BE2C (cell line): ENCODE results near the gene CDK8.

Source experiments
- DNase-seq: peaks from one replicate; pipeline ENCODE4 v3.0.0-alpha.2; 2020
- H3K27me3 ChIP-seq: fragments of 250-450 bp; sonication (Bioruptor Pico); 2 replicates; pipeline ENCODE4 v1.5.1; 2020; ENCODE audit warnings: mild to moderate bottlenecking
- H3K36me3 ChIP-seq: fragments of 250-450 bp; sonication (Bioruptor Pico); 2 replicates; pipeline ENCODE4 v1.5.1; 2020; ENCODE audit warnings: mild to moderate bottlenecking
- H3K4me1 ChIP-seq: fragments of 250-450 bp; sonication (Bioruptor Pico); 2 replicates; pipeline ENCODE4 v1.5.1; 2020
- H3K4me3 ChIP-seq: 2 replicates; pipeline ENCODE4 v1.5.1; 2011; ENCODE audit warnings: low read depth, low read length
- H3K9me3 ChIP-seq: fragments of 250-450 bp; sonication (Bioruptor Pico); 2 replicates; pipeline ENCODE4 v1.5.1; 2020
- TF ChIP-seq, protein P1 (sequence below): IDR thresholded peaks from 2 replicates; pipeline ENCODE4 v1.5.1; 2012; ENCODE audit warnings: mild to moderate bottlenecking, low read depth, low read length

The CDK8 gene

DNA sequence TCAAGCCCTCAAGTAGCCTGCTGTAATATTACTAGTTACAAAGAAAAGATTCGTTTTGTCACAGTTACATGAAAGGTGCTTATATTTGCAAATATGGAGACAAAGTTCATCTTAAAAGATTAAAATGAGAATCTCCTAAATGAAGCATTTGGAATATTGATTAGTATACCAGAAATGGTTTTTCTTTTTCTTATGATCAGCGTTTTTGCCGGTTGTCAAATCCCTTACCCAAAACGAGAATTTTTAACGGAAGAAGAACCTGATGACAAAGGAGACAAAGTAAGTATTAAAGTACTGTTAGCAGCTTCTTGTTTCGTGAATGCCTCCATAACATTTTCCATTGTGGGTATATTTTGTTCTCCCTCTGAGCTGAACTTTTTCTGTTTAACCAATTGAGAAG lies 147.1 kb downstream of the CDK8 start:
- H3K36me3 ChIP-seq = peaks cover 34% of the 10 kb centered on the region
- no peaks in the 10 kb centered on the region for H3K4me1 ChIP-seq

DNA sequence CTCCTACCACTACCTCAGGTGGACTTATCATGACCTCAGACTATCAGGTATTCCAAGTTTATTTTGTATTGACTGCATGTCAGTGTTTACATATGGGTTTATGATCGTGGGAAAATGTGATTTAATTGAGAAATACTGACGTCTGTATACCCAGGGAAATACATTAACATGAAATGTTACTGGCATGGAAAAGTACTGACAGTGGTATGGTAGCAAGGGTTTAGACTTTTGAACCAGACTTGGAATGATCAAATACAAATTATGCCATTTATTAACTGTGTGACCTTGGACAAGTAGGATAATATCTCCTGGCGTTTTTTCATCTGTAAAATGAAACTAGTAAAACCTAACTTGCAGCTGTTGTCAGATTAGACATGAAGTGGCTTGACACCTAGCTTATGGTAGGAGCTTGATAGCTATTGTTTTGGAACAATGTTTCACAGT lies 147.7 kb downstream of the CDK8 start:
- no peaks in the 10 kb centered on the region for H3K27me3 ChIP-seq
- DNase-seq = no peak

More for the DNA sequence above, 147.1 kb downstream of the CDK8 start:
- no peak for DNase-seq
- no peaks in the 10 kb centered on the region for H3K27me3 ChIP-seq
- H3K9me3 ChIP-seq = no peaks in the 10 kb centered on the region
- TF ChIP-seq, protein P1, sequence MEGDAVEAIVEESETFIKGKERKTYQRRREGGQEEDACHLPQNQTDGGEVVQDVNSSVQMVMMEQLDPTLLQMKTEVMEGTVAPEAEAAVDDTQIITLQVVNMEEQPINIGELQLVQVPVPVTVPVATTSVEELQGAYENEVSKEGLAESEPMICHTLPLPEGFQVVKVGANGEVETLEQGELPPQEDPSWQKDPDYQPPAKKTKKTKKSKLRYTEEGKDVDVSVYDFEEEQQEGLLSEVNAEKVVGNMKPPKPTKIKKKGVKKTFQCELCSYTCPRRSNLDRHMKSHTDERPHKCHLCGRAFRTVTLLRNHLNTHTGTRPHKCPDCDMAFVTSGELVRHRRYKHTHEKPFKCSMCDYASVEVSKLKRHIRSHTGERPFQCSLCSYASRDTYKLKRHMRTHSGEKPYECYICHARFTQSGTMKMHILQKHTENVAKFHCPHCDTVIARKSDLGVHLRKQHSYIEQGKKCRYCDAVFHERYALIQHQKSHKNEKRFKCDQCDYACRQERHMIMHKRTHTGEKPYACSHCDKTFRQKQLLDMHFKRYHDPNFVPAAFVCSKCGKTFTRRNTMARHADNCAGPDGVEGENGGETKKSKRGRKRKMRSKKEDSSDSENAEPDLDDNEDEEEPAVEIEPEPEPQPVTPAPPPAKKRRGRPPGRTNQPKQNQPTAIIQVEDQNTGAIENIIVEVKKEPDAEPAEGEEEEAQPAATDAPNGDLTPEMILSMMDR = no peak
- no peak overlapping the region for H3K4me3 ChIP-seq

DNA sequence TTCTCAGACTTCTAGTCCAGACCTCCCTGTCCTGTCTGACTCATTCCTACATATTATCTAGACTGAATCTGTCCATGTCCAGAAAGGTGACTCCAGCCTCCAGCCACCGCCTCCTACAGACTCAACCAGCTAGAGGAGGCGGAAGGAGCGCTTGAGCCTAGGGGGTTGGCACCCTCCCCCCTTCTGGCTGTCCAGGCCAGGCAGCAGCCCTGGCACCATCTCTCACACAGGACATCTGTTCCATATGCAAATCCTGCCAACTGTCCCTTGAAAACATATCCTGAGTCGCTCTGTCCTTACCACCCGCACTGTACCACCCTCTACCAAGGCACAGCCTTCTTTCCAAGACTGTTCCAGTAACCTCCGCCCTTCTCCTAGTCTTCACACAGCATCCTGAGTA lies 152.9 kb downstream of the CDK8 start:
- Histone ChIP-seq H3K4me1 (no peaks in the 10 kb centered on the region), H3K27me3 (no peaks in the 10 kb centered on the region), H3K4me3 (no peak overlapping the region), H3K9me3 (no peaks in the 10 kb centered on the region), H3K36me3 (peaks cover 12% of the 10 kb centered on the region)
- DNase-seq = no peak
- TF ChIP-seq, protein P1 = no peak

More for the DNA sequence above, 147.7 kb downstream of the CDK8 start:
- no peaks in the 10 kb centered on the region for H3K4me1 ChIP-seq
- H3K9me3 ChIP-seq = no peaks in the 10 kb centered on the region
- TF ChIP-seq, protein P1 = no peak
- H3K4me3 ChIP-seq = no peak overlapping the region
- peaks cover 36% of the 10 kb centered on the region for H3K36me3 ChIP-seq

DNA sequence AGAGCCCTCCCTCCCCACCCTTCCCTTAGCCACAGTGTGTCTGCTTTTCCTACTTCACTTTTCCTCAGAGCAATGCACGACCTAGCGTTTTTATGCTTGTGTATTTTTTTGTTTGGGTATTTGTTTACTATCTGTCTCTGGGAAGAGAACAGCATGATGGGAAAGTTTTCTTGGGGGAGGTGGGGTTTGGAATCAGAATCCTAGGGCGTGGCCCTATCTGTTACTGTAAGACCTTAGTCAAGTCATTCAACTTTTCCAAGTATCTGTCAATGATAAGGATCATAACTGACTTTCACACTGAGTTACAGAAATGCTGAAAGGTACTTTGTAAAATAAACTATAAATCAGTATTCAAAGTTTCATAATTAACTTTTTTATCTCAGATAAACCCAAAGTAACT lies 157.3 kb downstream of the CDK8 start:
- no peaks in the 10 kb centered on the region for H3K9me3 ChIP-seq
- TF ChIP-seq, protein P1 = no peak
- no peak for DNase-seq

DNA sequence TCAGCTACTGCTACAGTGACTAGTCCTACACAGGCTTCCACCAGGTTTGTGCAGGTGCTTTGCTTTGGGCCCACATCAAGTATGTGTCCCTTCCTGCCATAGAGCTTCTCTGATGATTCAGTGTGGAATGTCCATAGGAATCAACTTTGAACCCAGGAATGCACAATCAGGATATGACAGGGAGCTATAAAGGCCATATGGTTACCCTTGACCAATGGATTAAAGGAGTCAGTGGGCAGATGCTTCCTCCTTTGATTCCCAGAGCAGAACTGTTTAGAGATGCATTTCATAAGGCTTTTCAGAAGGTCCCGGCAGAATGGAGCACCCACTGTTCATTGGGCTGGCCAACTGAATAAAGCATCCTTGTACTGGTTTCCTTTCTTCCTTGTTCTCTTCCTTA lies 158.3 kb downstream of the CDK8 start:
- Histone ChIP-seq H3K4me3 (no peak overlapping the region), H3K27me3 (no peaks in the 10 kb centered on the region), H3K4me1 (no peaks in the 10 kb centered on the region; the same call in 1 of the 2 replicates), H3K36me3 (no peaks in the 10 kb centered on the region), H3K9me3 (no peaks in the 10 kb centered on the region)
- no peak for DNase-seq
- TF ChIP-seq, protein P1 = no peak

More for the DNA sequence above, 157.3 kb downstream of the CDK8 start:
- Histone ChIP-seq H3K36me3 (0 out of 2 replicates have a peak, but pooled peaks cover 5% of the 10 kb centered on the region), H3K27me3 (no peaks in the 10 kb centered on the region), H3K4me1 (no peaks in the 10 kb centered on the region; the same call in 1 of the 2 replicates), H3K4me3 (no peak overlapping the region)

DNA sequence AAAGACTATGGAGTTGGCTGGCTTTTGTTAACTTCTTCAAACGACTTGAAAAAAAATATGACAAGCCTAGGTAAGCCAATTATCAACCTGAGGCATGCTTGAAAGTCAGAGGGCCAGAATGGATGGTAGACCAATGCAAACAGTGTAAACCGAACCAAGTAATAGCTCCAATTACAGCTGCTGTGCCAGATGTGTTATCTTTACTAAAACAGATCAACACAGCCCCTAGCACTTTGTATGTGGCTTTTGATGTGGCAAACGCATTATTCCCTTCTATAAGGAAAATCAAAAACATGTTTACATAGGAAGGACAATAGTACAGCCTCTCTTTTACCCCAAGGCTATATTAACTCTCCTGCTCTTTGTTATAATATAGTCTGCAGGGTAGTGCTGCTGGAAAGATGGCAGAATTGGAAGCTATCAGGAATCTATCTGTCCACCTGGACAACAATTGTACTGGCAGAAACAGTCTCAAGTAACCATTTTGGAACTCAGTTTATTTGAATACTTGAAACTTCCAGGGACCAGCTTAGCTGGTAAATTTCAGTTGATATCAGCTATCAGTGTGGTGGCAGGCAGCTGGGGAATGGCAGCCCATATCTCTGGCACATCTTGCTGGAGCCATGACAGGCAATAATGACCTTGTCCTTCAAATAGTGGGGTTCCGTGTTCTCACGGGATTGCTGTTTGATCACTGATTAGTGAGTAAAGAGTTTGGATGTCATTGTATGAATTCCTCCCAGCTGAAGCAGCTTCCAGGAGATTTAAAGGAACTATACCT lies 159.2 kb downstream of the CDK8 start:
- Histone ChIP-seq H3K9me3 (no peaks in the 10 kb centered on the region), H3K4me1 (no peaks in the 10 kb centered on the region; the same call in 1 of the 2 replicates), H3K27me3 (no peaks in the 10 kb centered on the region), H3K4me3 (no peak overlapping the region), H3K36me3 (no peaks in the 10 kb centered on the region)
- TF ChIP-seq, protein P1 = no peak
- no peak for DNase-seq
